ENCODE measurements around the gene DNAH2.

DNA sequence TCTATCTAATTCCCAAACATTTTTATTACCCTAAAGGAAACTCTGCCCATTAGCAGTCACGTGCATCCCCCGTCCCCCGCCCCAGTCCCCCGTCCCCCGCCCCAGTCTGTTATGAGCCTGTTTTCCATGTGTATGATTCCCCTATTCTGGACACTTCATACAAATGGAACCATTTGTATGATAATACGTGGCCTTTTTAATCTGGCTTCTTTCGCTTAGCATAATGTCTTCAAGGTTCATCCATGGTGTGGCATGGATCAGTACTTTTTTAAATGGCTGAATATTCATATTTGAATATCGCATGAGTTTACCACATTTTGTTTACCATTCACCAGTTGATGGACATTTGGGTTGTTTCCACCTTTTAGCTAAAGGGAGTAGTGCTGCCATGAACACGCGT, 49.5 kb downstream of the DNAH2 start:
- TF ChIP-seq EZH2 (IDR thresholded peaks at IDR 0.05), result no peak
- TF ChIP-seq CTCF (IDR thresholded peaks at IDR 0.05), result no peak

Data from neural progenitor cell (in vitro differentiated cells).